Inflammatory macrophage treated with lipopolysaccharide for 4 hours (primary cell): Measurements from ENCODE around the gene CNOT4.

Source experiments
- DNase-seq: peaks from one replicate; pipeline ENCODE4 v3.0.0-alpha.2; 2020

CNOT4 gene

GRCh38 chr7:135449436-135449835, 60.5 kb downstream of the CNOT4 start:
- no peak for DNase-seq

DNA sequence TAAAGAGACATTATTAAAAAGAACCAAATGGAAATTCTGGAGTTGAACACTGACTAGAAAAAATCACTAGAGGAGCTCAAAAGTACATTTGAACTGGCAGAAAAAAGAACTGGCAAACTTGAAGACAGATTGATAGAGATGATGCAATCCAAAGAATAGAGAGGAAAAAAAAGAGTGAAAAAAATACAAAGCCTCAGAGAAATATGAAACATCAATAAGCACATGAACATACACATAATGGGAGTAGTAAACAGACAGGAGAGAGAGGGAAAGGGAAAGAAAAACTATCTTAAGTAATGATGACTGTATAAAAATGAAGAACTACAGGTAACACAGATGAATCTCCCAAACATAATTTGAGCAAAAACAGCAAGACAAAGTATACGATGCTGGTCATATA, 61.1 kb downstream of the CNOT4 start:
- DNase-seq: no peak

- DNase-seq: no peak
Measured at GRCh38 chr7:135447748-135448147, 62.2 kb downstream of the CNOT4 start.

- peak; percentile 36 for DNase-seq
Measured at GRCh38 chr7:135445690-135446089, 64.2 kb downstream of the CNOT4 start.

GRCh38 chr7:135445266-135445665, 64.6 kb downstream of the CNOT4 start:
- DNase-seq: peak; percentile 60

GRCh38 chr7:135441791-135442190, 68.1 kb downstream of the CNOT4 start:
- no peak for DNase-seq

DNA sequence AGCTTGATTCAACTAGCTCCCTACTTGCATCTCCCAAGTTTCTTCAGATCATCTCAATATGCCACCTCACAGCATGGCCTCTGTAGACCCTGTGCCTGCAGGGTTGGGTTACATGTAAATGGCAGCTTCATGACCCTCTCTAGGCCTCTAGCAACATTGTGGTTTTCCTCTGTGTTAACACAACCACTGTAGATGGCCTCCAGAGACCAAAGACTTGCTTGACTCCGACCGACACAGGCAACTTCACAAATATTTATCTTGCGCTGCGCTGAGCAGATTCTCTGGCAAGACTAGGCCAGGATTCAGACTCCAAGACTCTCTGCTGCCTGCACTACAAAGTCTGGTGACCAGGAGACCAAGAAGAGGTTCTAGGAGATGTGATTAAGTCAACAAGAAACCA, 75.9 kb downstream of the CNOT4 start:
- no peak for DNase-seq

DNA sequence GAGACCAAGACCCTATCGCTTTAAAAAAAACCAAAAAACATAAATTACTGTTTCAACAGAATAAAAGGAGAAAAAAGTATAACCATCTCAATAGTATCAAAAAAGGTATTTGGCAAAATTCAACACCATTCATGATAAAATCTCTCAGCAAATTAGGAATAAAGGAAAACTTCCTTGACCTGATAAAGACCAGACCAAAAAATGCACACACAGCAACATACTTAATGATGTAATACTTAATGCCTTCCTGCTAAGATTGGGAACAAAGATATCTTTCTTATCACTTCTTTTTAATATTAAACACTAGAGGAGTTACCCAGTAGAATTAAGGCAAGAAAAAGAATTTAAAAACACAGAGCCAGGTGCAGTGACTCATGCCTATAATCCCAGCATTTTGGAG, 79.3 kb downstream of the CNOT4 start:
- DNase-seq: no peak

DNA sequence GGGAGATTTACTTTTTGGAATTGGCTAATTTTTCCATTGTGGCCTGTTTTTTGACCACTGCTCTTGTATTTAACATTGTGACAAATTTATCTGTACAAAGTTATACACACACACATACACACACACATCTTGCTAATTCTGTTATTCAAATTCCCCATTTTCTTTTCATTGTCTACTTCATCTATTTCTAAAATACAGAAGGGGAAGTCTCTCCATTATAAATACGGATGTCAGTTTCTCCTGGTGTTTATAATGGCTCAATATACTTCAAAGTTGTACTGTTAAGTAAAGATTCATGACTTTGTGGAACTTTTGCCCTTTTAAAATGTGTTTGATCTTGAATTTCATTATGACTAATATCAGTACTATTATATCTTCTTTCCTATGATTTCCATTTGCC, 81.0 kb downstream of the CNOT4 start:
- DNase-seq: peak; percentile 43

DNA sequence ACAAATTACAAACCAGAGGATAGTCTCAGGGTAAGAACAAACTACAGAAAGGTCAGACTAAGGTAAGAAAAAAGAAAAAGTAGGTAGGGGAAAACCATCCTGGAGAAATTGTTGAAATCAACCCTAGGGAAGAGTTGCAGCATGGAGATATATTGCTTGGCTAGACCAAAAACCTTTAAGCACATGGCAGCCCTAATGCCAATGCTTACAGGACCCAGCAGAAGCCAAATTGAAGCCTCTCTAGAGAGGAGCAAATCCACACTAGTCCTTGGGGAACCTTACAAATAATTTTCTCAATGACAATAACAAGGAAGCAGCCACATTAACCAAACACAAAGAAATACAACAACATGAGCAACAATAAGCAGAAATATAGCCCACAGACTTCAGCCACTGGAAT, 81.9 kb downstream of the CNOT4 start:
- DNase-seq: no peak

DNA sequence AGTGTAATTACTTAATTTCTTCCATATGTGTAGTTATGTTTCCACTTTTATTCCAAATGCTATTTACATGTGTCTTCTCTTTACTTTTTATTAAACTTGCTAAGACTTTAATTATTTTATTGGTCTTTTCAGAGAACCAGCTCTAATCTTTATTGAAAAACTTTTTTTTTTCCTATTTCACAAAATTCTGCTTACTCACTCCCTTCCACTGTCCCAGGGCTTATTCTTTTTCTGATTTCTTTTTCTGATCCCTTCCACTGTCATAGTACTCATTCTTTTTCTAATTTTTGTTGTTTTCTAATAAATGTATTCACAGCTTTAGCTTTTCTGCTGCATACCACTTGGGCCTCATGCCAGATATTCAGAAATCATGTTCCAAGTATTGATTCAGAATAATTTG, 82.7 kb downstream of the CNOT4 start:
- DNase-seq: no peak

GRCh38 chr7:135425036-135425435, 84.9 kb downstream of the CNOT4 start:
- no peak for DNase-seq

DNA sequence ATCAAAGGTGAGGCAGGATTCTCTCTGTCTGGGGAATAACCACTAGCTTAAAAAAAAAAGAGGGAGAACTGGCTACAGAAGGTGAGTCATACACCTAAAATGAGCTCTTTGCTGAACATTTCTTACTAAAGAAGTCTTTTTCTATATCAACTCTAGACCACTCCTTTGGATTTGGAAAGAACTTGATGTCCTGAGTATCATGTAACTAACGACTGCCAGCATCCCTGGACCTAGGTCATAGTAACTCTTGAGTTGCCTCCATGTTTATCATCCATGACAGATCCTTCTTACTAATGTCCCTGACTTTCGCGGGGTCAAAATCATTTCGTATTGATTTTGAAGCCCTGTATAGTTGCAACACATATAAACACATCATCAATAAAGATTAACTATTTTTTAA, 89.1 kb downstream of the CNOT4 start:
- no peak for DNase-seq

DNA sequence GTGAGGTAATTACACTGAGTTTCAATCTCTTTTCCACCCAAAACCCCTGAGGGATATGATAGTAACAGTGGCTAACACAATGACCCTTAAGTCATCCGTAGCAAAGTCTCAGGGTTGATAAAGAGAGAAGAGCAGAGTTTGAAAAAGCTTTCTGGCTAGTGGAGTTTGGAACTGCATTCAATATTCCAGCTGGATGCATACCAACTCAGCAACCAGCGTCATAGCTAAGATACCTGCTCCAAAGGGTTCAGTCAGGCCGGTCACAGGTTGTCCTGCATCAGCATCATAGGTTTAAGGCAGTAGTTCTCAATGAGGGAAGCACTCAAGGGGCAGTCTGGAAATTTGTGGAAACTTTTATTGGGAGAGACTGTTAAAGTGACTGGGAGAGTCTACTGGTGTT, 93.5 kb downstream of the CNOT4 start:
- DNase-seq: no peak

DNA sequence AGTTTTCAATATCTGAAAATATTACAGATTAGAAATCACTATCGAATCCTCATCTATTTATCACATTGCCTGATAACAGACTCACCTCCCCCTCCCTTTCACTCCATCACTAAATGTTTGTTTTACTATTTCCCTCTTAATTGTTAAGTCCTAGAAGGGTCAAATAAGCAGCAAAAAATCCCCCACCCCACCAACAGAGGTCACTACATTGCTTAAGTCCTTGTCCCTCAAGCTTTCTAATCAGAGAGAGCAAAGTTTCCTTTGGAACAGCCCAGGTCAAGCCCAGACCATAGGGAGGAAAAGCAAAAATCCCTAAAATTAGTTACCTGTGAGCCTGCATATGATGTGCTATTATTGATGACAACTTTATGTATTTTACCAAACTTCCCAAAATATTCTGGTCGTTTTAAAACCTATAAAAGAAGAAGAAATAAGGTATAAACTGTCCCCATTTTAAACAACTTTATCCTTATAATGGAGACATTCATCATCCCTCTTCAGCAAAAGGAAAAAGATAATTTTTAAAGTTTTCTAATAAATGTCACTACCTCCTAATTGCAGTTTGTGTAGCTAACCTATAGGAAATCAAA, 95.0 kb downstream of the CNOT4 start:
- DNase-seq: peak; percentile 61

- no peak for DNase-seq
Measured at GRCh38 chr7:135414208-135414607, 95.7 kb downstream of the CNOT4 start.

- no peak for DNase-seq
Measured at GRCh38 chr7:135411098-135411497, 98.8 kb downstream of the CNOT4 start.

DNA sequence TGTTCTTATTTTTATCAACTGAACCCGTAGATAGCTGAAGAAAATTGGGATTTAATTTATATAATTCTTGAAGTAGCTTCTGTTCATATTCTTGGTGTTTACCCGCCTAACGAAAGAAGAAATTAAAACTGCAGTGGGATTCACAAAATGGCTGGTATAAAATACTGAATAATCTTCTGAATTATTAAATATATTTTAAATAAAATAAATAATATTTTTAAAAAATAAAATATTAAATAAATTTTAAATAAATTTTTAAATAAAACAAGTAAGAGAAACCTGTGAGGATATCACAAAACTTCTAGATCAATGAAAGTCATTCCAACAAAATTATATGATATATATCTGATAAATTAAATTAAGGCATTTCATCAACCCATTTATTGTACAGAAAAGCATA, 99.4 kb downstream of the CNOT4 start:
- DNase-seq: no peak

DNA sequence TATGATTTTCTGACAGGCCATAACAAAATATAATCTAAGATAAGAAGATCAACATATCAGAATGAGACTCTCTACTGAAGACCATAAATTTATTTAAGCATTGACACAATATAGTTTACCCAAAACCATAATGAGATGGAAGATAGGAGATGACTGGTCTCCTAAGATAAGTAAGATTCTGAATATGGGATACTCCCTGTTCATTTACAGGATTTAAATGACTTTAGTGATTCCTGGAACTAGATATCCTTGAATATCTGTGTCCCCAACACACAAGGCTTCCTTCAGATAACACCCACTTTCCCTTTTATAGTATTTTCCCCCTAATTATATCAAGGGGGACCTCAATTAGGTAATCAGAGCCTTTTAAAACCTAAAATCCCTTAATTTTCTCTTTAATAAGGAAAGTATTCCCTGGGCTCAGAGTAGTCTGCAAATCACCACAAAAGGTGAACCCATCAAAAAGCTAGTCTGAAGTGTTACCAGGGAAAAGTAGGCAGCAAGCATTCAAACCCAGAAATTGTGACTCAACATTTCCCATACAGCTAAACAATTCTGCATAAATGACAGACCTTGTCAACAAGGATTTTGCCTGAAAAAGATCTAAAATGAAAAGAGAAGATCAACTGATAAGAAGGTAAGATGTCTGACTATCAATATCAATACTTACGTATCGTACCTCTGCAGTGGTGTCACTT, 99.9 kb downstream of the CNOT4 start:
- no peak for DNase-seq

- no peak for DNase-seq
Measured at GRCh38 chr7:135407884-135408283, 102.0 kb downstream of the CNOT4 start.

GRCh38 chr7:135406918-135407317, 103.0 kb downstream of the CNOT4 start:
- DNase-seq: no peak

DNA sequence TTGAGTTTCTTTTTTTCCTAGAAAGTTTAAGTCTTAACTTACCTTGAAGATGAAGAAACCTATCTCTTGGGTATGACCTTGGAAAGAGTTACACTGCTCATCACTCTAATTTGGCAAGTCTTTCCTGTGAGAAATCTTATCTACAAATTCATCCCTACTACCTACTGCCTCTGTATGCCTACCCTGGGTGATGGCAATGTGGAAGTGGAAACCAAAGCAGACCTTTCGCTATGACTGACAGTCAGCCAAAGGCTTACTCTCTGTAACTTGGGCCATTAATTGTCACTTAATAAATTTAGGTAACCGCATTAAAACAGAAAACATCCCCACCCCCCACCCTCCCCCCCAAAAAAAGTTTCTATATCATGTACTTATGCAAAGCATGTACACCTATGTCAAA, 103.9 kb downstream of the CNOT4 start:
- DNase-seq: no peak

GRCh38 chr7:135403302-135403701, 106.6 kb downstream of the CNOT4 start:
- no peak for DNase-seq

DNA sequence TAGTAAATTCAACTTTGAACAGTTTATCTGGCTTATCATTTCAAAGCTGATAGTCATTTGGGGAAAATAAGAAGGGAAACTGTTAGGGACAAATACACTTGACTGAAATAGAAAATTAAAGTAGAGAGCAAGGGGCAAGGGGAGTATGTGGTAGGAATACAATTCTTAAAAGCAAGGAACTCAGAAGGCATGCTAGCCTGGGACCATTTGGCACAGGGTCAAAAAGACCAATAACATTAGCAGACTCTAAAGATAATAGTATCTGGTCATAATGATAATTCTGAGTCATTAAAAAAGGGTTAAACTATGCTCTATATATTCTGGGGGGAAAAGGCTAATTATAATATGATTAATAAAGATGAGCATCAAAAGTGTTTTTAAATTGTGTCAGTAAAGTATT, 112.2 kb downstream of the CNOT4 start:
- DNase-seq: no peak

DNA sequence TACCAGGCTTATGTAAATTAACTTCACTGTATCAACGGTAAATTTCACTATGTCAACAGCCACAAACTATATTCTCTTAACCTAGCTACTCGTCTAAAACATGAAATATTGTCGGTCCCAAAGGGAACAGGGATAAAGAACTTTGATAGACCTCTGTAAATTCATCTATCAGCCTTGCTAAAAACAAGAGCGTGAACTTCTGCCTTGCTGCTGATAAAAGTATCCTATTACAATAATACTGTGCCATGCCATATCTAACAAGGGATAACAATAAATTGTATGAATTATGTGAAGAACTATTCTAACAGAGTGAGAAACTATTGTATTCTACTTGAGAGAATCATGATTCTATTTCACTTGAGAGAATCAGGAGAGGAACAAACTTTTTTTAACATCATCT, 117.2 kb downstream of the CNOT4 start:
- DNase-seq: no peak
